22Rv1 (cell line): Measurements from ENCODE around the gene SPATC1L.
A peak's percentile ranks its signal among the peaks of the same experiment; 100 is the strongest.
"Not testable (repeated sequence)": the region's sequence is repeated elsewhere in the genome, so short reads cannot be mapped to it uniquely, and the experiment has no call there.

Experiments used
- H3K27ac ChIP-seq: fragments of 450-650 bp; 2 replicates; pipeline ENCODE4 v1.5.1; 2017
- ZFX ChIP-seq: fragments of 450-650 bp; IDR thresholded peaks from 2 replicates; pipeline ENCODE4 v1.6.1; 2017; ENCODE audit warnings: antibody characterized with exemption, borderline replicate concordance
- TF ChIP-seq, protein P1 (sequence below): fragments of 450-650 bp; IDR thresholded peaks from 2 replicates; pipeline ENCODE4 v1.5.1; 2017; ENCODE audit warnings: mild to moderate bottlenecking

SPATC1L gene

DNA sequence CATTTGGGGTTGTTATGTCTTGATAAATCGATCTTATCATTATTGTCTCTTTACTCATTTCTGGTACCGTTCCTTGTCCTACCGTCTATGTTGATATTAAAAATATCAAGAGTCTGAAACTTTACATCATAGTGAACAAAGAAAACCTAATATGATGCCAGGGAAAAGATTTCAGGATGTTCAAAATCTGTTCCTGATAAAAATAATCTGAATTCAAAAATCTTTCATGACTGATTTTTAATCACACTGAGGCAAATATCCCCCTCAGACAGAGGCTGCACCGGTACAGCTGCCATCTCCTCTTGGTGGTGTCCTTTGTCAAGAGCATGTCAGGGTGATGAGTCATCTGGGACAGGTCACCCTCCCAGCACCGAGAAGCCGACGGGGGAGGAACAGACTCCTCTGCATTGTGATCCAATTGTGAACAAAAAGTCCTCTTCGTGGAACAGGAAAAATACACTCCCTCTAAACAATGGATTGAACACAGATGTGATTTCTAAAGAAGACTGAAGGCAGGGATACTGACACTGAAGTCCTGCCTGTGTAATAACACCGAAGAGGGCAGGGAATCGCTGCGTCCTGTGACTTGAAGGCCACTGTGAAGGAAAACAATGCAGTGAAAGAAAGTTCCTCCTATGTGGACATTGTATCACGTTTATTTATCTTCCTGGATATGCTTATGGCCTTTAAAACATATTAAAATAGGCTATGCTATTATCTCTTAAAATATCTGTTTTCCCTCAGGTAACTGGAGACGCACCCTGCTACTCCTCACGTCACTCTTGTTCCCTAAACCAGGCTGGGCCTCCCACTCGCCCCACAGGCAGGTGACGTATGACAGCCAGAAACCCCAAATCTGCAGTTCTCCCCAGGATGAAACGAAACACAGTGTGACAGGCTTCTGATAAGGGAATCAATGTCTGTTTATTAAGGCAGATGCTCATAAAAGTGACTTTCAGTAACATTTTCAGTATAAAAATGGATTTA, 4.3 kb upstream of the SPATC1L start:
- TF ChIP-seq, protein P1, sequence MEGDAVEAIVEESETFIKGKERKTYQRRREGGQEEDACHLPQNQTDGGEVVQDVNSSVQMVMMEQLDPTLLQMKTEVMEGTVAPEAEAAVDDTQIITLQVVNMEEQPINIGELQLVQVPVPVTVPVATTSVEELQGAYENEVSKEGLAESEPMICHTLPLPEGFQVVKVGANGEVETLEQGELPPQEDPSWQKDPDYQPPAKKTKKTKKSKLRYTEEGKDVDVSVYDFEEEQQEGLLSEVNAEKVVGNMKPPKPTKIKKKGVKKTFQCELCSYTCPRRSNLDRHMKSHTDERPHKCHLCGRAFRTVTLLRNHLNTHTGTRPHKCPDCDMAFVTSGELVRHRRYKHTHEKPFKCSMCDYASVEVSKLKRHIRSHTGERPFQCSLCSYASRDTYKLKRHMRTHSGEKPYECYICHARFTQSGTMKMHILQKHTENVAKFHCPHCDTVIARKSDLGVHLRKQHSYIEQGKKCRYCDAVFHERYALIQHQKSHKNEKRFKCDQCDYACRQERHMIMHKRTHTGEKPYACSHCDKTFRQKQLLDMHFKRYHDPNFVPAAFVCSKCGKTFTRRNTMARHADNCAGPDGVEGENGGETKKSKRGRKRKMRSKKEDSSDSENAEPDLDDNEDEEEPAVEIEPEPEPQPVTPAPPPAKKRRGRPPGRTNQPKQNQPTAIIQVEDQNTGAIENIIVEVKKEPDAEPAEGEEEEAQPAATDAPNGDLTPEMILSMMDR, result no peak
- TF ChIP-seq ZFX, result no peak
- peak overlapping the region; percentile 69 for H3K27ac ChIP-seq

DNA sequence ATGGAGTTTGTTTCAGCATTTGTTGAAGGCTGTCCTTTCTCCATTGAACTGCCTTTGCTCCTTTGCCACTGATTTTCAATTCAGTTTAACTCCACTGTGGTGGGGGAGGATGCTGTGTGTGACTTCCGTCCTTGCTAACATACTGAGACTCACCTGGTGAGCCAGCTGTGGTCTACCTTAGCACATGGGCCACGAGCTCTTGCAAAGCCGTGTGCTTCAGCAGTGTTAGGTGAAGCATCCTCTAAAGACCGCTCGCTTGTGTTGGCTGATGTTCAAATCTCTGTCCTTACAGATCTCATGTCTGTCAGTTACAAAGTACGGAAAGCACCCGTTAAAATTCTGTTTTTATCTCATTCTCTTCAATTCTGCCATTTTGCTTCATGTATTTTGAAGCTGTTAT, 3.6 kb upstream of the SPATC1L start:
- TF ChIP-seq, protein P1, result no peak
- no peak for TF ChIP-seq ZFX
- H3K27ac ChIP-seq, result peak overlapping the region; percentile 69

DNA sequence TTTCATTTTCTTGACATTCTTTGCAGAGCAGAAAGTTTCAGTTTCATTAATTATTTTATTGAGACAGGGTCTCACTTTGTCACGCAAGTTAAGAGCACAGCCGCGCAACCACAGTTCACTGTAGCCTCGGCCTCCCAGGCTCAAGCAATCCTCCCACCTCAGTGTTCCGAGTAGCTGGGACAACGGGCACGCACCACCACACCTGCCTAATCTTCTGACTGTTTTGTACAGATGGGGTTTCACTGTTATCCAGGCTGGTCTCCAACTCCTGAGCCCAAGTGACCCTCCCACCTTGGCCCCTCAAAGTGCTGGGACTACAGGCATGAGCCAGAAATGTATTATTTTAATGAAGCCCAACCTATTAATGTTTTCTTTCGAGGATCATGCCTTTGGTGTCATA, 3.0 kb upstream of the SPATC1L start:
- H3K27ac ChIP-seq, result peak overlapping the region; percentile 69; the same call in 1 of the 2 replicates

DNA sequence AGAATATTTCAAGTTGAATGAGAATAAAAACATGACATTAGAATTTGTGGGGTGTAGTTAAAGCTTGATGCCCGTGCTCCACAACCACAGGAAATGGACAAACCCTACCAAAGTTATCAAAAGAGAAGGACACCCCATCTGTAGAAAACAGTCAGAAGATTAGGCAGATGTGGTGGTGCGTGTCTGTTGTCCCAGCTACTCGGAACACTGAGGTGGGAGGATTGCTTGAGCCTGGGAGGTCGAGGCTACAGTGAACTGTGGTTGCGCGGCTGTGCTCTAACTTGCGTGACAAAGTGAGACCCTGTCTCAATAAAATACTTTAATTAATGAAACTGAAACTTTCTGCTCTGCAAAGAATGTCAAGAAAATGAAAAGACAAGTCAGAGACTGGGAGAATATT, 1.5 kb upstream of the SPATC1L start:
- peak overlapping the region; percentile 49 for H3K27ac ChIP-seq
- TF ChIP-seq, protein P1, result no peak
- TF ChIP-seq ZFX, result no peak

More for the DNA sequence above, 3.0 kb upstream of the SPATC1L start:
- no peak for TF ChIP-seq ZFX
- TF ChIP-seq, protein P1, result no peak

DNA sequence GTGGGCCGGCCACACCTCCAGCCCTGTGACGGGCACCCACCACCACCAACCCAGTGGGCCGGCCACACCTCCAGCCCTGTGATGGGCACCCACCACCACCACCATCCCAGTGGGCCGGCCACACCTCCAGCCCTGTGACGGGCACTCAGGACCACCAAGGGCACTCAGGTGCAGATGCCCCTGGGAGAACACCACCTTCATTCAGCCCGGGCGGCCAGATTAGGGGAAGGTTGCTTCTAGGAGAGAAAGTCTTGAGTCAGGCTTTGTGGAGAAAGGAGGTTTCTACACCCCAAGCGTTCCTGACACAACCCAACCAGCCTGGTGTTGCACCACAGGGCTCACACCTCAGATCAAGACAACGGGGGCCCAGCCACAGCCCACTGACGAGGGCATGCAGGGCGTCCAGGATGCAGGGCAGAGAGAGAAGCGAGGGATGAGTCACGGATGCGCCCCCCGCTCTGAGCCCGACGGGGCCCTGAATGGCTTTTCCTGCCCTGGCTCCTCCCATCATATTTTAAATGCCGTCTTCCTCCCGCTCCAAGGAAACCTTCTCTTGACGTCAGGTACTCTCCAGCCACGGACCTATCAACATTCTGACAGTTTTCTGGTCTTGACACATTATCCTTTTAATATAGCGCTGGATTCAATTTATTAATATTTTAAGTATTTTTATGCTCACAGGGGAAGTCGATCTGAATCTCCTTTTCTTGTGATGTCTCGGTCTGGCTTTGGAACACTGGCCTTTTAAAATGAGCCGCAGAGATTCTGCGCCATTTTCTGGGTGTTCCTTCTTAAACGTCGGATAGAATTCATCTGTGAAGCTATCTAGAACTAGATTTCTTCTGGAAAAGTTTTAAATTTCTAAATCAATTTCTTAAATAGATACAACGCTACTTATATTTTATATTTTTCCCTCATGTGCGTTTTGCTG, 631 bp upstream of the SPATC1L start:
- TF ChIP-seq ZFX, result no peak
- TF ChIP-seq, protein P1, result no peak
- peak overlapping the region; percentile 49 for H3K27ac ChIP-seq

DNA sequence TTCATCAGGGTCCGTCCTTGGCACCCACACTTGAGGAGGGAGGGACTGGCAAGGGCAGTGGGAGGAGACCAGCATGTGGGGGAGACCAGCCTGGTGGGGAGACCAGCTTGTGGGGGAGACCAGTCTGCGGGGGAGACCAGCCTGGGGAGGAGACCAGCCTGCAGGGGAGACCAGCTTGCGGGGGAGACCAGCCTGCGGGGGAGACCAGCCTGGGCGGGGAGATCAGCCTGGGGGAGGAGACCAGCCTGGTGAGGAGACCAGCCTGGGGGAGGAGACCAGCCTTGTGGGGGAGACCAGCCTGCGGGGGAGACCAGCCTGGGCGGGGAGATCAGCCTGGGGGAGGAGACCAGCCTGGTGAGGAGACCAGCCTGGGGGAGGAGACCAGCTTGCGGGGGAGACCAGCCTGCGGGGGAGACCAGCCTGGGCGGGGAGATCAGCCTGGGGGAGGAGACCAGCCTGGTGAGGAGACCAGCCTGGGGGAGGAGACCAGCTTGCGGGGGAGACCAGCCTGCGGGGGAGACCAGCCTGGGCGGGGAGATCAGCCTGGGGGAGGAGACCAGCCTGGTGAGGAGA, 836 bp downstream of the SPATC1L start:
- H3K27ac ChIP-seq, result not testable (repeated sequence)
